GM19023 (cell line): ENCODE results near the gene HTRA1.

ENCODE experiments used
- ATAC-seq: cut with Tn5 transposase; IDR thresholded peaks from one replicate; pipeline ENCODE4 v1.9.1; 2021; ENCODE audit warnings: mild to moderate bottlenecking, moderate library complexity; ENCODE audit not compliant: unreplicated experiment

The HTRA1 gene

GRCh38 chr10:122454071-122454470 lies 7.3 kb upstream of the HTRA1 start:
- ATAC-seq = no peak

- no peak for ATAC-seq
Observed at GRCh38 chr10:122454603-122455080, 6.7 kb upstream of the HTRA1 start, which contains the start of gene ARMS2. TSS of gene ARMS2 (plus strand) at chr10:122454653. CDS start at chr10:122454728, 75 bp downstream.

GRCh38 chr10:122455376-122456079 lies 5.8 kb upstream of the HTRA1 start:
- ATAC-seq = no peak

- ATAC-seq = no peak
Observed at GRCh38 chr10:122457934-122458333, 3.4 kb upstream of the HTRA1 start.

GRCh38 chr10:122458693-122459092 lies 2.7 kb upstream of the HTRA1 start:
- ATAC-seq = no peak

GRCh38 chr10:122459561-122460273 lies 1.6 kb upstream of the HTRA1 start:
- no peak for ATAC-seq

- no peak for ATAC-seq
Observed at GRCh38 chr10:122460891-122461293, 461 bp upstream of the HTRA1 start.

GRCh38 chr10:122461729-122462532 lies 578 bp downstream of the HTRA1 start:
- no peak for ATAC-seq

GRCh38 chr10:122462533-122463465 lies 1.4 kb downstream of the HTRA1 start:
- no peak for ATAC-seq

GRCh38 chr10:122463466-122464249 lies 2.3 kb downstream of the HTRA1 start:
- ATAC-seq = no peak

GRCh38 chr10:122464250-122464510 lies 2.8 kb downstream of the HTRA1 start:
- no peak for ATAC-seq

- ATAC-seq = no peak
Observed at GRCh38 chr10:122464586-122464985, 3.2 kb downstream of the HTRA1 start.

GRCh38 chr10:122465401-122466040 lies 4.2 kb downstream of the HTRA1 start:
- ATAC-seq = no peak

GRCh38 chr10:122466951-122467381 lies 5.6 kb downstream of the HTRA1 start:
- no peak for ATAC-seq

GRCh38 chr10:122467701-122468100 lies 6.3 kb downstream of the HTRA1 start:
- ATAC-seq = no peak

GRCh38 chr10:122468307-122468925 lies 7.1 kb downstream of the HTRA1 start:
- no peak for ATAC-seq

- no peak for ATAC-seq
Observed at GRCh38 chr10:122468926-122469781, 7.8 kb downstream of the HTRA1 start.

- ATAC-seq = no peak
Observed at GRCh38 chr10:122469848-122470247, 8.5 kb downstream of the HTRA1 start.
